GM23248 (cell line): ENCODE measurements around the gene RPP25.
"Not testable (repeated sequence)": the region's sequence is repeated elsewhere in the genome, so short reads cannot be mapped to it uniquely, and the experiment has no call there.

Source experiments
- EZH2 ChIP-seq: fragments of 200-600 bp; sonication (generic); IDR thresholded peaks from 2 replicates; pipeline ENCODE4 v1.6.1; 2018; ENCODE audit warnings: antibody characterized with exemption, mild to moderate bottlenecking; ENCODE audit not compliant: insufficient read depth, poor library complexity, severe bottlenecking
- EZH2phosphoT487 ChIP-seq: fragments of 200-600 bp; sonication (generic); IDR thresholded peaks from 2 replicates; pipeline ENCODE4 v1.6.1; 2018; ENCODE audit warnings: antibody characterized with exemption, moderate library complexity, mild to moderate bottlenecking, low read depth; ENCODE audit not compliant: insufficient read depth

DNA sequence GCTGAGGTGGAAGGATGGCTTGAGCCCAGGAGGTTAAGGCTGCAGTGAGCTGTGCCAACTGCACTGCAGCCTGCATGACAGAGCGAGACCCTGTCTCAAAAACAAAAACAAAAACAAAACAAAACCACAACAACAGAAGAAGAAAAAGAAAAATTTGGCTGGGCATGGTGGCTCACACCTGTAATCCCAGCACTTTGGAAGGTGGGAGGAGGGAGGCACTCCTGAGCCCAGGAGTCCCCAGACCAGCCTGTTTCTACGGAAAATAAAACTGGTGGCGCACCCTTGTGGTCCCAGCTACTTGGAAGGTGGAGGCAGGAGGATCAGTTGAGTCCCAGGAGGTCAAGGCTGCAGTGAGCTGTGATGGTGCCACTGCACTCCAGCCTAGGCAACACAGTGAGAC is 21.4 kb downstream of the RPP25 start:
- TF ChIP-seq EZH2, EZH2phosphoT487: not testable (repeated sequence)
